A549 treated with CpdA at 1 μM for 4 hours (cell line): ENCODE results near the gene ZRANB1. TPM values are rescaled to one million over a fixed set of nuclear protein-coding genes. Genes with fewer than 3 reads are reported as not detected.

Experiments used
- total RNA-seq: library from RNA; stranded (reverse); fragments of 200-300 nt; extraction: Qiagen RNA extraction; gene quantifications from 5 replicates; pipeline ENCODE4 v1.2.3, GENCODE V29; 2022; ENCODE audit warnings: low read depth

ZRANB1 gene
- 7.9 to 10.3 TPM (median 9.2 TPM) in 5 replicates for total RNA-seq

GRCh38 chr10:124941823-124942222 lies at the start of gene ZRANB1:
Gene ZRANB1, plus strand, starts transcription at chr10:124942123. Its CDS starts 371 bp downstream, at chr10:124942494.

Other genes with a start within 250 kb of the ZRANB1 start
- 10.3 to 12.8 TPM (median 12.7 TPM) in 5 replicates for gene FAM53B, start 197.7 kb upstream of the ZRANB1 start, total RNA-seq
- 15.1 to 21.0 TPM (median 18.2 TPM) in 5 replicates for gene EEF1AKMT2, start 150.2 kb upstream of the ZRANB1 start, total RNA-seq
- gene ABRAXAS2, start 140.3 kb upstream of the ZRANB1 start, total RNA-seq = 13.7 to 17.7 TPM (median 14.6 TPM) in 5 replicates
- gene CTBP2, start 218.4 kb downstream of the ZRANB1 start, total RNA-seq = 101 to 118 TPM (median 113 TPM) in 5 replicates